Left ventricle myocardium inferior (tissue), 1 donor: ENCODE measurements around the gene ADCYAP1R1. TPM values are rescaled to one million over a fixed set of nuclear protein-coding genes. Genes with fewer than 3 reads are reported as not detected.

ENCODE experiments used
- DNase-seq: peaks from one replicate; pipeline ENCODE4 v3.0.0-alpha.2; 2020
- H3K27ac ChIP-seq: fragments of 200-600 bp; replicated peaks from 2 replicates; pipeline ENCODE4 v1.8.0; 2021
- H3K27me3 ChIP-seq: fragments of 200-600 bp; 2 replicates; pipeline ENCODE4 v1.8.0; 2021; ENCODE audit warnings: low read depth
- H3K36me3 ChIP-seq: fragments of 200-600 bp; 2 replicates; pipeline ENCODE4 v1.8.0; 2021
- H3K4me1 ChIP-seq: fragments of 200-600 bp; 2 replicates; pipeline ENCODE4 v1.8.0; 2021
- H3K4me3 ChIP-seq: fragments of 200-600 bp; 2 replicates; pipeline ENCODE4 v1.8.0; 2021; ENCODE audit warnings: mild to moderate bottlenecking, moderate library complexity
- H3K9me3 ChIP-seq: fragments of 200-600 bp; replicated peaks from 2 replicates; pipeline ENCODE4 v1.8.0; 2021
- CTCF ChIP-seq: fragments of 200-600 bp; IDR thresholded peaks from 2 replicates; pipeline ENCODE4 v1.8.0; 2021; ENCODE audit warnings: antibody characterized with exemption, mild to moderate bottlenecking, borderline replicate concordance
- intact Hi-C: fragments of 100-400 bp; cut with micrococcal nuclease; formaldehyde crosslinking; loops from one replicate; pipeline ENCODE4 v1.11.0; 2022
- total RNA-seq: library from RNA; stranded (reverse); fragmentation: NEBNext Ultra II Directional; extraction: Animal tissue kit (Norgen Biotek cat#: 25700); gene quantifications from one replicate; pipeline ENCODE4 v1.2.1, GENCODE V29; 2021
- donor health status: DM: no; HTN: yes; CAD: no; lungs with severe emphysema.

ADCYAP1R1 gene
- total RNA-seq, 1 donor from 2014 or later: 2.5 TPM

- no peak for TF ChIP-seq CTCF
- Histone ChIP-seq H3K36me3 (no peaks in the 10 kb centered on the region), H3K4me3 (no peak overlapping the region), H3K27ac (no peak overlapping the region), H3K9me3 (no peaks in the 10 kb centered on the region), H3K4me1 (peaks cover 26% of the 10 kb centered on the region), H3K27me3 (peaks cover 37% of the 10 kb centered on the region)
- intact Hi-C loops: no loop called here
- DNase-seq: no peak
These were observed 27.9 kb downstream of the ADCYAP1R1 start for GRCh38 chr7:31079824-31080511.

GRCh38 chr7:31080763-31081162 lies 28.7 kb downstream of the ADCYAP1R1 start:
- H3K4me1 ChIP-seq: peaks cover 23% of the 10 kb centered on the region
- no peak overlapping the region for H3K27ac ChIP-seq
- no peak for DNase-seq
- H3K27me3 ChIP-seq: peaks cover 37% of the 10 kb centered on the region
- intact Hi-C loops: no loop called here
- H3K9me3 ChIP-seq: no peaks in the 10 kb centered on the region
- TF ChIP-seq CTCF: no peak
- H3K4me3 ChIP-seq: no peak overlapping the region
- no peaks in the 10 kb centered on the region for H3K36me3 ChIP-seq

GRCh38 chr7:31082017-31082416 lies 29.9 kb downstream of the ADCYAP1R1 start:
- Histone ChIP-seq H3K4me1 (peaks cover 23% of the 10 kb centered on the region), H3K36me3 (no peaks in the 10 kb centered on the region), H3K4me3 (no peak overlapping the region), H3K9me3 (no peaks in the 10 kb centered on the region), H3K27ac (peak overlapping the region; percentile 73), H3K27me3 (peaks cover 37% of the 10 kb centered on the region)
- TF ChIP-seq CTCF: no peak
- DNase-seq: peak; percentile 8
- intact Hi-C loops: no loop called here

- DNase-seq: peak; percentile 21
These were observed 30.3 kb downstream of the ADCYAP1R1 start for GRCh38 chr7:31082447-31082846.

GRCh38 chr7:31083210-31083786 lies 31.2 kb downstream of the ADCYAP1R1 start:
- Histone ChIP-seq H3K9me3 (no peaks in the 10 kb centered on the region), H3K36me3 (no peaks in the 10 kb centered on the region), H3K27me3 (peaks cover 33% of the 10 kb centered on the region), H3K4me1 (peaks cover 23% of the 10 kb centered on the region), H3K27ac (peak overlapping the region; percentile 73), H3K4me3 (no peak overlapping the region)
- intact Hi-C loops: no loop called here
- peak; percentile 12 for DNase-seq
- no peak for TF ChIP-seq CTCF

More at GRCh38 chr7:31082447-31082846, 30.3 kb downstream of the ADCYAP1R1 start:
- intact Hi-C loops: no loop called here
- Histone ChIP-seq H3K27ac (peak overlapping the region; percentile 73), H3K4me3 (no peak overlapping the region), H3K4me1 (peaks cover 23% of the 10 kb centered on the region), H3K9me3 (no peaks in the 10 kb centered on the region), H3K27me3 (peaks cover 37% of the 10 kb centered on the region), H3K36me3 (no peaks in the 10 kb centered on the region)
- no peak for TF ChIP-seq CTCF
